ENCODE results near the gene FGFR3. TPM values are rescaled to one million over a fixed set of nuclear protein-coding genes. Genes with fewer than 3 reads are reported as not detected.

The FGFR3 gene
- total and polyA plus RNA-seq, 2 of the 8 experiments (the other 6 are each of a cell fraction or from before 2014, with no cell fraction given), result 9.0 to 19.5 TPM

- TF ChIP-seq RNF2 (IDR thresholded peaks at IDR 0.05; ENCODE audit: borderline replicate concordance, low read depth, low read length, missing control alignments, poor library complexity, severe bottlenecking), result no peak
- no peak for TF ChIP-seq EP300 (IDR thresholded peaks at IDR 0.05; ENCODE audit: borderline replicate concordance in 1 of 2, low read depth in 2 of 2, low read length in 2 of 2)
- no peak for TF ChIP-seq HDAC2 (IDR thresholded peaks at IDR 0.05; ENCODE audit: borderline replicate concordance in 1 of 2, low read depth in 2 of 2, low read length in 2 of 2)
- no peak for TF ChIP-seq FOSL1 (IDR thresholded peaks at IDR 0.05; ENCODE audit: insufficient read depth, low read depth, low read length)
- no peak for TF ChIP-seq TEAD4 (IDR thresholded peaks at IDR 0.05; ENCODE audit: low read depth, low read length)
Observed at GRCh38 chr4:1807332-1807777, 14.3 kb downstream of the FGFR3 start (continued).

Measured in H1 (cell line).